GM12878 (cell line): ENCODE results near the gene TBC1D10A. TPM values are rescaled to one million over a fixed set of nuclear protein-coding genes. Genes with fewer than 3 reads are reported as not detected.

ENCODE experiments used
- ATAC-seq: fragments of 200-7000 bp; cut with Tn5 transposase; 3 replicates; pipeline ENCODE4 v1.9.1; 2020; ENCODE audit warnings: mild to moderate bottlenecking, moderate library complexity
- BruUV-seq: library from RNA; stranded (reverse); fragments of 400-500 nt; replicated peaks from 2 replicates; lab custom pipeline; 2021; lab: Mats Ljungman, UMichigan
- CTCF ChIA-PET: fragments of 300-600 bp; sonication (Branson Sonifier 250); formaldehyde crosslinking; extraction: SDS; loops from one replicate; lab custom pipeline; 2021; ENCODE audit warnings: inconsistent platforms; lab: Yijun Ruan, JAX
- POLR2A ChIA-PET: fragments of 350-600 bp; formaldehyde crosslinking; extraction: SDS; loops from one replicate; lab custom pipeline; 2021; ENCODE audit warnings: inconsistent platforms; lab: Charles Lee
- RAD21 ChIA-PET: fragments of 300-600 bp; sonication (Branson Sonifier 250); formaldehyde crosslinking; loops from one replicate; lab custom pipeline; 2023; ENCODE audit warnings: antibody characterized with exemption; ENCODE audit not compliant: unreplicated experiment; lab: Charles Lee
- SMC1A ChIA-PET: fragments of 300-600 bp; sonication (Branson Sonifier 250); formaldehyde crosslinking; loops from one replicate; lab custom pipeline; 2023; ENCODE audit not compliant: unreplicated experiment, uncharacterized antibody; lab: Charles Lee
- DNase-seq: peaks from one replicate; pipeline ENCODE4 v3.0.0-alpha.2; 2011; ENCODE audit warnings: low read depth, low spot score
- FAIRE-seq: peaks from 3 replicates; lab custom pipeline; 2011; peaks lifted over from hg19 to GRCh38; lab: Jason Lieb, UNC
- H2AFZ ChIP-seq: 2 replicates; pipeline ENCODE4 v1.6.0; 2011; ENCODE audit warnings: low read depth, low read length, control low read depth; ENCODE audit not compliant: control insufficient read depth
- H3K27ac ChIP-seq: 2 replicates; pipeline ENCODE4 v1.5.1; 2011; ENCODE audit warnings: control low read depth; ENCODE audit not compliant: control insufficient read depth, insufficient read depth
- H3K27me3 ChIP-seq, 2 experiments: replicated peaks in 1 of 2; 2 replicates each; pipeline versions ENCODE4 v1.6.0 to v1.6.1; 2011; ENCODE audit warnings: low read length in 1 of 2; ENCODE audit not compliant: control insufficient read depth in 2 of 2, insufficient read depth in 2 of 2
- H3K36me3 ChIP-seq, 2 experiments: 2 replicates each; pipeline ENCODE4 v1.5.1; 2011; ENCODE audit warnings: low read length in 1 of 2; ENCODE audit not compliant: control insufficient read depth in 2 of 2, insufficient read depth in 2 of 2
- H3K4me1 ChIP-seq: 2 replicates; pipeline ENCODE4 v1.6.1; 2011; ENCODE audit warnings: mild to moderate bottlenecking, low read length, moderate library complexity, mixed read lengths; ENCODE audit not compliant: control insufficient read depth, insufficient read depth
- H3K4me2 ChIP-seq: 2 replicates; pipeline ENCODE4 v1.6.0; 2011; ENCODE audit warnings: control low read depth; ENCODE audit not compliant: control insufficient read depth, insufficient read depth
- H3K4me3 ChIP-seq: fragments of 200-600 bp; sonication (generic); 2 replicates; pipeline ENCODE4 v1.5.1; 2016
- H3K79me2 ChIP-seq: 2 replicates; pipeline ENCODE4 v1.6.0; 2011; ENCODE audit warnings: low read length; ENCODE audit not compliant: control insufficient read depth, insufficient read depth
- H3K9ac ChIP-seq: 2 replicates; pipeline ENCODE4 v1.8.0; 2011; ENCODE audit warnings: low read length, control low read depth, mixed read lengths; ENCODE audit not compliant: control insufficient read depth, insufficient read depth
- H3K9me3 ChIP-seq: replicated peaks from 3 replicates; pipeline ENCODE4 v1.5.1; 2011; ENCODE audit warnings: mild to moderate bottlenecking, low read length; ENCODE audit not compliant: control insufficient read depth, insufficient read depth
- H4K20me1 ChIP-seq: 2 replicates; pipeline ENCODE4 v1.6.0; 2011; ENCODE audit not compliant: control insufficient read depth, insufficient read depth
- JUND ChIP-seq: IDR thresholded peaks from 2 replicates; pipeline ENCODE4 v1.6.1; 2012; ENCODE audit warnings: low read depth, mild to moderate bottlenecking, low read length, improper control_type of control experiment, moderate library complexity
- NFYA ChIP-seq: IDR thresholded peaks from 2 replicates; pipeline ENCODE4 v1.6.1; 2011; ENCODE audit warnings: low read depth, mild to moderate bottlenecking, low read length, improper control_type of control experiment, borderline replicate concordance
- POLR2AphosphoS2 ChIP-seq: IDR thresholded peaks from 2 replicates; pipeline ENCODE4 v1.6.1; 2011; ENCODE audit warnings: low read depth, mild to moderate bottlenecking, low read length, improper control_type of control experiment, moderate library complexity
- TCF12 ChIP-seq: IDR thresholded peaks from 2 replicates; pipeline ENCODE4 v1.6.1; 2011; ENCODE audit warnings: low read depth, mild to moderate bottlenecking, low read length
- WGBS: methylation state at CpG from one replicate; pipeline ENCODE4 v1.1.6; 2016; ENCODE audit warnings: low lambda C conversion rate; ENCODE audit not compliant: insufficient replicate concordance, insufficient coverage; ENCODE audit errors: missing lambda C conversion rate; 5-methylcytosine and 5-hydroxymethylcytosine counted together
- in situ Hi-C: fragments of 300-500 bp; cut with MboI; formaldehyde crosslinking; loops from 9 replicates; pipeline ENCODE4 v1.14.3; 2018; ENCODE audit warnings: mixed read lengths
- intact Hi-C: fragments of 100-400 bp; cut with micrococcal nuclease; formaldehyde crosslinking; loops from one replicate; pipeline ENCODE4 v1.14.2; 2022; ENCODE audit not compliant: unreplicated experiment
- polyA plus RNA-seq, 11 experiments: library from polyadenylated mRNA; depleted of rRNA in 4 of 11; unstranded in 6 of 11; stranded (reverse) in 5 of 11; fragments of >200 nt; fragmentation: Nextera tagmentation in 4 of 11; fragmentation: Illumina TruSeq in 1 of 11; extraction: Ambion mirVana in 4 of 11; extraction: Trizol in 1 of 11; gene quantifications; 1 replicate in 1 of 11; 2 replicates in 10 of 11; pipeline versions ENCODE4 v1.2.1 to v1.2.3, GENCODE V29; 2011 to 2016; ENCODE audit warnings: inconsistent platforms in 2 of 11, missing spikeins in 2 of 11, low read depth in 1 of 11
- total RNA-seq, 4 experiments: library from RNA; depleted of rRNA in 3 of 4; stranded (reverse); fragments of >200 nt in 3 of 4; fragmentation: Illumina TruSeq in 1 of 4; extraction: Trizol in 1 of 4; gene quantifications; 2 replicates each; pipeline versions ENCODE4 v1.2.1 to v1.2.3, GENCODE V29; 2013 to 2021
- TF ChIP-seq, protein P1 (sequence below): fragments of 450-650 bp; IDR thresholded peaks from 2 replicates; pipeline ENCODE4 v1.6.1; 2017; ENCODE audit warnings: mild to moderate bottlenecking, low read depth, inconsistent platforms; ENCODE audit not compliant: poor library complexity, severe bottlenecking
- TF ChIP-seq, protein P2 (sequence below): fragments of 150-350 bp; IDR thresholded peaks from 2 replicates; pipeline ENCODE4 v1.6.1; 2014; ENCODE audit warnings: mild to moderate bottlenecking, low read depth, low read length
- TF ChIP-seq, protein P3 (sequence below), 3 experiments: IDR thresholded peaks in 2 of 3; conservative IDR thresholded peaks in 1 of 3; 2 replicates each; pipeline ENCODE4 v1.5.1; 2011; ENCODE audit warnings: low read depth in 3 of 3, low read length in 3 of 3, mild to moderate bottlenecking in 3 of 3, control low read depth in 2 of 3, moderate library complexity in 2 of 3, inconsistent platforms in 1 of 3, mixed read lengths in 1 of 3; ENCODE audit not compliant: control insufficient read depth in 2 of 3, insufficient read depth in 1 of 3; ENCODE audit errors: extremely low read depth in 1 of 3
- TF ChIP-seq, protein P4 (sequence below): fragments of 450-650 bp; IDR thresholded peaks from 2 replicates; pipeline ENCODE4 v1.6.1; 2018; ENCODE audit warnings: mild to moderate bottlenecking, low read depth, moderate library complexity; ENCODE audit not compliant: partially characterized antibody

Gene TBC1D10A
- total and polyA plus RNA-seq, 10 of the 15 experiments (the other 5 are each of a cell fraction or from before 2014, with no cell fraction given): 0.27 to 25.7 (median 15.3) TPM

DNA sequence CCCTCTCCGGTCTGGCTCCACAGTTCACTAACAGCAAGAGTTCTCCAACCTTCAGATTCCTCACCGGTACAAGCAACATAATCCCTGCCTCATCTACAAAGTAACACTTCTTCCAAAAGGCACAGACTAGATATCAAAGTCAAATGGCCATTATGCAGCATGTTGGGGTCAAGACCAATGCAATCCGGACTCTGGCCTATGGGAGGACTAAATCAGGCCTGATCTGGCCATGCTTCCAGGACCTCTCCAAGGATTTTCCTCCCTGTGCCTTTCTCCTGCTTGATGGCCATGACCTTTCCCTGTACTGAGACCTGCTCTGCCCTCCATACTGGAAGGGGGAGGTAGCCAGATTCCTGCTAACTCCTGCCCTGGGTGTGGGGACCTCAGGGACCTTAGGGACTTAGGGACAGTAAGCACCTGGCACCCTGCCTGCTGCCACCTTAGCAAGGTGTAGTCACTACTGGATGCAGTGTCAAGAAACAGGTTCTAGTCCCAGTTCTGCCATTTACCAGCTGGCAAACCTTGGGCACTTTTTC lies 6.7 kb downstream of the TBC1D10A start:
- no peak overlapping the region for H3K27ac ChIP-seq
- CTCF ChIA-PET: interaction anchor here (1.6 kb wide), 1 partner anchor 32 kb away, joined by 5 read pairs; no protein-coding TSS in a partner anchor
- DNase-seq (no peak), ATAC-seq (no peak), FAIRE-seq (no peak)
- RAD21 ChIA-PET: interaction anchor here (1.4 to 2.0 kb wide), 2 partner anchors 32 to 36 kb away, joined by 3 to 8 read pairs; no protein-coding TSS in a partner anchor
- intact Hi-C loops: no loop called here
- H2AFZ ChIP-seq: no peak overlapping the region
- SMC1A ChIA-PET: interaction anchor here (1.2 kb wide), 1 partner anchor 11 kb away, joined by 4 read pairs; no protein-coding TSS in a partner anchor
- H3K9ac ChIP-seq: no peak overlapping the region
- H4K20me1 ChIP-seq: 0 out of 2 replicates have a peak, but pooled peaks cover 4% of the 10 kb centered on the region
- POLR2A ChIA-PET: interaction anchor here (1.6 kb wide), 1 partner anchor 11 kb away, joined by 6 read pairs; no protein-coding TSS in a partner anchor
- H3K4me1 ChIP-seq: peaks cover 21% of the 10 kb centered on the region
- H3K9me3 ChIP-seq: no peaks in the 10 kb centered on the region
- no peak overlapping the region for H3K4me3 ChIP-seq
- in situ Hi-C loops: no loop called here
- H3K27me3 ChIP-seq: no peaks in the 10 kb centered on the region
- no peak overlapping the region for H3K4me2 ChIP-seq
- peaks cover 50% of the 10 kb centered on the region for H3K79me2 ChIP-seq
- TF ChIP-seq TCF12 (no peak), POLR2AphosphoS2 (no peak), JUND (no peak), NFYA (no peak)
- TF ChIP-seq, protein P1, sequence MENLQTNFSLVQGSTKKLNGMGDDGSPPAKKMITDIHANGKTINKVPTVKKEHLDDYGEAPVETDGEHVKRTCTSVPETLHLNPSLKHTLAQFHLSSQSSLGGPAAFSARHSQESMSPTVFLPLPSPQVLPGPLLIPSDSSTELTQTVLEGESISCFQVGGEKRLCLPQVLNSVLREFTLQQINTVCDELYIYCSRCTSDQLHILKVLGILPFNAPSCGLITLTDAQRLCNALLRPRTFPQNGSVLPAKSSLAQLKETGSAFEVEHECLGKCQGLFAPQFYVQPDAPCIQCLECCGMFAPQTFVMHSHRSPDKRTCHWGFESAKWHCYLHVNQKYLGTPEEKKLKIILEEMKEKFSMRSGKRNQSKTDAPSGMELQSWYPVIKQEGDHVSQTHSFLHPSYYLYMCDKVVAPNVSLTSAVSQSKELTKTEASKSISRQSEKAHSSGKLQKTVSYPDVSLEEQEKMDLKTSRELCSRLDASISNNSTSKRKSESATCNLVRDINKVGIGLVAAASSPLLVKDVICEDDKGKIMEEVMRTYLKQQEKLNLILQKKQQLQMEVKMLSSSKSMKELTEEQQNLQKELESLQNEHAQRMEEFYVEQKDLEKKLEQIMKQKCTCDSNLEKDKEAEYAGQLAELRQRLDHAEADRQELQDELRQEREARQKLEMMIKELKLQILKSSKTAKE: no peak
- TF ChIP-seq, protein P2, sequence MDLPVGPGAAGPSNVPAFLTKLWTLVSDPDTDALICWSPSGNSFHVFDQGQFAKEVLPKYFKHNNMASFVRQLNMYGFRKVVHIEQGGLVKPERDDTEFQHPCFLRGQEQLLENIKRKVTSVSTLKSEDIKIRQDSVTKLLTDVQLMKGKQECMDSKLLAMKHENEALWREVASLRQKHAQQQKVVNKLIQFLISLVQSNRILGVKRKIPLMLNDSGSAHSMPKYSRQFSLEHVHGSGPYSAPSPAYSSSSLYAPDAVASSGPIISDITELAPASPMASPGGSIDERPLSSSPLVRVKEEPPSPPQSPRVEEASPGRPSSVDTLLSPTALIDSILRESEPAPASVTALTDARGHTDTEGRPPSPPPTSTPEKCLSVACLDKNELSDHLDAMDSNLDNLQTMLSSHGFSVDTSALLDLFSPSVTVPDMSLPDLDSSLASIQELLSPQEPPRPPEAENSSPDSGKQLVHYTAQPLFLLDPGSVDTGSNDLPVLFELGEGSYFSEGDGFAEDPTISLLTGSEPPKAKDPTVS: no peak
- TF ChIP-seq, protein P3, sequence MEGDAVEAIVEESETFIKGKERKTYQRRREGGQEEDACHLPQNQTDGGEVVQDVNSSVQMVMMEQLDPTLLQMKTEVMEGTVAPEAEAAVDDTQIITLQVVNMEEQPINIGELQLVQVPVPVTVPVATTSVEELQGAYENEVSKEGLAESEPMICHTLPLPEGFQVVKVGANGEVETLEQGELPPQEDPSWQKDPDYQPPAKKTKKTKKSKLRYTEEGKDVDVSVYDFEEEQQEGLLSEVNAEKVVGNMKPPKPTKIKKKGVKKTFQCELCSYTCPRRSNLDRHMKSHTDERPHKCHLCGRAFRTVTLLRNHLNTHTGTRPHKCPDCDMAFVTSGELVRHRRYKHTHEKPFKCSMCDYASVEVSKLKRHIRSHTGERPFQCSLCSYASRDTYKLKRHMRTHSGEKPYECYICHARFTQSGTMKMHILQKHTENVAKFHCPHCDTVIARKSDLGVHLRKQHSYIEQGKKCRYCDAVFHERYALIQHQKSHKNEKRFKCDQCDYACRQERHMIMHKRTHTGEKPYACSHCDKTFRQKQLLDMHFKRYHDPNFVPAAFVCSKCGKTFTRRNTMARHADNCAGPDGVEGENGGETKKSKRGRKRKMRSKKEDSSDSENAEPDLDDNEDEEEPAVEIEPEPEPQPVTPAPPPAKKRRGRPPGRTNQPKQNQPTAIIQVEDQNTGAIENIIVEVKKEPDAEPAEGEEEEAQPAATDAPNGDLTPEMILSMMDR (IDR thresholded peaks at IDR 0.05 in 2 of 3, conservative IDR thresholded peaks at IDR 0.05 in 1 of 3; ENCODE audit: control insufficient read depth in 2 of 3, extremely low read depth in 1 of 3, insufficient read depth in 1 of 3, low read depth in 3 of 3, low read length in 3 of 3): no peak
- TF ChIP-seq, protein P4, sequence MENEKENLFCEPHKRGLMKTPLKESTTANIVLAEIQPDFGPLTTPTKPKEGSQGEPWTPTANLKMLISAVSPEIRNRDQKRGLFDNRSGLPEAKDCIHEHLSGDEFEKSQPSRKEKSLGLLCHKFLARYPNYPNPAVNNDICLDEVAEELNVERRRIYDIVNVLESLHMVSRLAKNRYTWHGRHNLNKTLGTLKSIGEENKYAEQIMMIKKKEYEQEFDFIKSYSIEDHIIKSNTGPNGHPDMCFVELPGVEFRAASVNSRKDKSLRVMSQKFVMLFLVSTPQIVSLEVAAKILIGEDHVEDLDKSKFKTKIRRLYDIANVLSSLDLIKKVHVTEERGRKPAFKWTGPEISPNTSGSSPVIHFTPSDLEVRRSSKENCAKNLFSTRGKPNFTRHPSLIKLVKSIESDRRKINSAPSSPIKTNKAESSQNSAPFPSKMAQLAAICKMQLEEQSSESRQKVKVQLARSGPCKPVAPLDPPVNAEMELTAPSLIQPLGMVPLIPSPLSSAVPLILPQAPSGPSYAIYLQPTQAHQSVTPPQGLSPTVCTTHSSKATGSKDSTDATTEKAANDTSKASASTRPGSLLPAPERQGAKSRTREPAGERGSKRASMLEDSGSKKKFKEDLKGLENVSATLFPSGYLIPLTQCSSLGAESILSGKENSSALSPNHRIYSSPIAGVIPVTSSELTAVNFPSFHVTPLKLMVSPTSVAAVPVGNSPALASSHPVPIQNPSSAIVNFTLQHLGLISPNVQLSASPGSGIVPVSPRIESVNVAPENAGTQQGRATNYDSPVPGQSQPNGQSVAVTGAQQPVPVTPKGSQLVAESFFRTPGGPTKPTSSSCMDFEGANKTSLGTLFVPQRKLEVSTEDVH: no peak
- H3K36me3 ChIP-seq: peaks cover 0 to 6% of the 10 kb centered on the region in 2 experiments; a peak in 1 of 4 replicates
- no TSS peak for BruUV-seq
- WGBS: 100% methylated on average over 3 of the region's 3 CpGs
